K562 (cell line): ENCODE data around the gene FN3KRP. TPM values are rescaled to one million over a fixed set of nuclear protein-coding genes. Genes with fewer than 3 reads are reported as not detected.

Experiments
- microRNA-seq: library from miRNA; unstranded; fragments of <30 nt; microRNA quantifications from one replicate; pipeline ENCODE4, GENCODE V29; 2018; ENCODE audit warnings: borderline microRNAs expressed
- polyA plus RNA-seq, 8 experiments: library from polyadenylated mRNA; depleted of rRNA in 4 of 8; stranded (reverse) in 5 of 8; unstranded in 3 of 8; fragments of >200 nt; fragmentation: Nextera tagmentation in 2 of 8; fragmentation: Illumina TruSeq in 1 of 8; extraction: Ambion mirVana in 2 of 8; extraction: Trizol in 1 of 8; gene quantifications; 2 replicates each; pipeline versions ENCODE4 v1.2.1 to v1.2.3, GENCODE V29; 2011 to 2014; ENCODE audit warnings: inconsistent platforms in 1 of 8, missing spikeins in 1 of 8
- small RNA-seq: library from RNA; depleted of rRNA; stranded (forward); fragments of <200 nt; gene quantifications from one replicate; pipeline ENCODE3, GENCODE V24; 2014
- total RNA-seq, 7 experiments: library from RNA; depleted of rRNA in 6 of 7; stranded (reverse); fragments of >200 nt in 6 of 7; fragmentation: Illumina TruSeq in 2 of 7; extraction: Trizol in 2 of 7; gene quantifications; 2 replicates each; pipeline versions ENCODE4 v1.2.1 to v1.2.3, GENCODE V29; 2011 to 2021; ENCODE audit warnings: low replicate concordance in 1 of 7

The FN3KRP gene
- total and polyA plus RNA-seq, 9 of the 15 experiments (the other 6 are each of a cell fraction or from before 2014, with no cell fraction given): 2.0 to 32.1 (median 24.9) TPM

Small RNA genes lying within 50 kb of the gene (microRNA-seq; reads per million reads assigned to microRNA genes)
- 1.2 reads per million, percentile 13 among the genes with 10 or more reads in this experiment for gene MIR4525

Small RNA genes lying within 50 kb of the gene (small RNA-seq; reads per million reads assigned to genes)
- gene MIR4525: not detected

Other genes starting within 250 kb of the FN3KRP start
- gene FOXK2, start 197.0 kb upstream of the FN3KRP start, total RNA-seq (2014; rRNA removed): 41.5 and 56.9 TPM in 2 replicates
- gene FOXK2, start 197.0 kb upstream of the FN3KRP start, total RNA-seq (2014; rRNA removed; fragmentation: Illumina TruSeq; extraction: Trizol): 41.2 and 44.1 TPM in 2 replicates
- 52.0 and 52.4 TPM in 2 replicates for gene FOXK2, start 197.0 kb upstream of the FN3KRP start, total RNA-seq (2015; rRNA removed; fragmentation: Illumina TruSeq; extraction: Trizol)
- gene FOXK2, start 197.0 kb upstream of the FN3KRP start, total RNA-seq (2021): 86.0 and 93.2 TPM in 2 replicates
- 47.2 and 52.2 TPM in 2 replicates for gene FOXK2, start 197.0 kb upstream of the FN3KRP start, polyA plus RNA-seq (2011; rRNA removed)
- gene FOXK2, start 197.0 kb upstream of the FN3KRP start, polyA plus RNA-seq (2014; fragmentation: Illumina TruSeq; extraction: Trizol): 56.1 and 65.8 TPM in 2 replicates
- gene FOXK2, start 197.0 kb upstream of the FN3KRP start, polyA plus RNA-seq (2014; fragmentation: Nextera tagmentation; extraction: Ambion mirVana): 1 to 10 TPM; 3.0 to 4.2 TPM
- gene FOXK2, start 197.0 kb upstream of the FN3KRP start, polyA plus RNA-seq (2014; rRNA removed): 39.6 and 41.9 TPM in 2 replicates
- gene WDR45B, start 68.3 kb upstream of the FN3KRP start, total RNA-seq (2014; rRNA removed): 30.6 and 36.8 TPM in 2 replicates
- gene WDR45B, start 68.3 kb upstream of the FN3KRP start, total RNA-seq (2014; rRNA removed; fragmentation: Illumina TruSeq; extraction: Trizol): 27.9 and 30.0 TPM in 2 replicates
- gene WDR45B, start 68.3 kb upstream of the FN3KRP start, total RNA-seq (2015; rRNA removed; fragmentation: Illumina TruSeq; extraction: Trizol): 35.2 and 35.9 TPM in 2 replicates
- 35.8 and 38.3 TPM in 2 replicates for gene WDR45B, start 68.3 kb upstream of the FN3KRP start, total RNA-seq (2021)
- gene WDR45B, start 68.3 kb upstream of the FN3KRP start, polyA plus RNA-seq (2011; rRNA removed): 74.4 and 75.8 TPM in 2 replicates
- gene WDR45B, start 68.3 kb upstream of the FN3KRP start, polyA plus RNA-seq (2014; fragmentation: Illumina TruSeq; extraction: Trizol): 39.2 and 40.0 TPM in 2 replicates
- 1 to 10 TPM in 1 of 2 experiments, under 1 TPM in 1; 0.72 to 1.9 TPM for gene WDR45B, start 68.3 kb upstream of the FN3KRP start, polyA plus RNA-seq (2014; fragmentation: Nextera tagmentation; extraction: Ambion mirVana)
- 43.1 and 46.1 TPM in 2 replicates for gene WDR45B, start 68.3 kb upstream of the FN3KRP start, polyA plus RNA-seq (2014; rRNA removed)
- gene RAB40B, start 18.0 kb upstream of the FN3KRP start, total RNA-seq (2014; rRNA removed): 2.0 and 6.2 TPM in 2 replicates
- 0.99 and 1.1 TPM in 2 replicates for gene RAB40B, start 18.0 kb upstream of the FN3KRP start, total RNA-seq (2014; rRNA removed; fragmentation: Illumina TruSeq; extraction: Trizol)
- 0.64 and 1.2 TPM in 2 replicates for gene RAB40B, start 18.0 kb upstream of the FN3KRP start, total RNA-seq (2015; rRNA removed; fragmentation: Illumina TruSeq; extraction: Trizol)
- 3.6 and 3.8 TPM in 2 replicates for gene RAB40B, start 18.0 kb upstream of the FN3KRP start, total RNA-seq (2021)
- 2.5 and 2.7 TPM in 2 replicates for gene RAB40B, start 18.0 kb upstream of the FN3KRP start, polyA plus RNA-seq (2011; rRNA removed)
- 1.4 and 3.2 TPM in 2 replicates for gene RAB40B, start 18.0 kb upstream of the FN3KRP start, polyA plus RNA-seq (2014; fragmentation: Illumina TruSeq; extraction: Trizol)
- gene RAB40B, start 18.0 kb upstream of the FN3KRP start, polyA plus RNA-seq (2014; fragmentation: Nextera tagmentation; extraction: Ambion mirVana): under 1 TPM; 0.13 to 0.38 TPM
- gene RAB40B, start 18.0 kb upstream of the FN3KRP start, polyA plus RNA-seq (2014; rRNA removed): 3.2 and 4.6 TPM in 2 replicates
- 6.3 and 6.6 TPM in 2 replicates for gene FN3K, start 18.9 kb downstream of the FN3KRP start, total RNA-seq (2014; rRNA removed)
- 1.3 and 1.4 TPM in 2 replicates for gene FN3K, start 18.9 kb downstream of the FN3KRP start, total RNA-seq (2014; rRNA removed; fragmentation: Illumina TruSeq; extraction: Trizol)
- 3.6 TPM in 2 replicates for gene FN3K, start 18.9 kb downstream of the FN3KRP start, total RNA-seq (2015; rRNA removed; fragmentation: Illumina TruSeq; extraction: Trizol)
- gene FN3K, start 18.9 kb downstream of the FN3KRP start, total RNA-seq (2021): 20.0 and 22.7 TPM in 2 replicates
- gene FN3K, start 18.9 kb downstream of the FN3KRP start, polyA plus RNA-seq (2011; rRNA removed): 3.8 and 6.1 TPM in 2 replicates
- 8.6 and 10.6 TPM in 2 replicates for gene FN3K, start 18.9 kb downstream of the FN3KRP start, polyA plus RNA-seq (2014; fragmentation: Illumina TruSeq; extraction: Trizol)
- gene FN3K, start 18.9 kb downstream of the FN3KRP start, polyA plus RNA-seq (2014; fragmentation: Nextera tagmentation; extraction: Ambion mirVana): under 1 TPM; 0.08 to 0.11 TPM
- gene FN3K, start 18.9 kb downstream of the FN3KRP start, polyA plus RNA-seq (2014; rRNA removed): 7.9 and 10.0 TPM in 2 replicates
- gene TBCD, start 35.4 kb downstream of the FN3KRP start, total RNA-seq (2014; rRNA removed): 29.8 and 47.3 TPM in 2 replicates
- gene TBCD, start 35.4 kb downstream of the FN3KRP start, total RNA-seq (2014; rRNA removed; fragmentation: Illumina TruSeq; extraction: Trizol): 18.7 and 23.6 TPM in 2 replicates
- gene TBCD, start 35.4 kb downstream of the FN3KRP start, total RNA-seq (2015; rRNA removed; fragmentation: Illumina TruSeq; extraction: Trizol): 26.0 and 27.1 TPM in 2 replicates
- 98.3 and 98.5 TPM in 2 replicates for gene TBCD, start 35.4 kb downstream of the FN3KRP start, total RNA-seq (2021)
- gene TBCD, start 35.4 kb downstream of the FN3KRP start, polyA plus RNA-seq (2011; rRNA removed): 28.0 and 45.4 TPM in 2 replicates
- 36.5 and 40.9 TPM in 2 replicates for gene TBCD, start 35.4 kb downstream of the FN3KRP start, polyA plus RNA-seq (2014; fragmentation: Illumina TruSeq; extraction: Trizol)
- 10 to 100 TPM in 1 of 2 experiments, 1 to 10 TPM in 1; 8.9 to 20.2 TPM for gene TBCD, start 35.4 kb downstream of the FN3KRP start, polyA plus RNA-seq (2014; fragmentation: Nextera tagmentation; extraction: Ambion mirVana)
- gene TBCD, start 35.4 kb downstream of the FN3KRP start, polyA plus RNA-seq (2014; rRNA removed): 42.3 and 50.3 TPM in 2 replicates
- gene ZNF750, start 123.3 kb downstream of the FN3KRP start, total RNA-seq (2014; rRNA removed): not detected in 2 replicates
- not detected in 2 replicates for gene ZNF750, start 123.3 kb downstream of the FN3KRP start, total RNA-seq (2014; rRNA removed; fragmentation: Illumina TruSeq; extraction: Trizol)
- gene ZNF750, start 123.3 kb downstream of the FN3KRP start, total RNA-seq (2015; rRNA removed; fragmentation: Illumina TruSeq; extraction: Trizol): not detected in 2 replicates
- not detected in 2 replicates for gene ZNF750, start 123.3 kb downstream of the FN3KRP start, total RNA-seq (2021)
- gene ZNF750, start 123.3 kb downstream of the FN3KRP start, polyA plus RNA-seq (2011; rRNA removed): not detected in 2 replicates
- gene ZNF750, start 123.3 kb downstream of the FN3KRP start, polyA plus RNA-seq (2014; fragmentation: Illumina TruSeq; extraction: Trizol): not detected in 2 replicates
- gene ZNF750, start 123.3 kb downstream of the FN3KRP start, polyA plus RNA-seq (2014; fragmentation: Nextera tagmentation; extraction: Ambion mirVana): not detected
- gene ZNF750, start 123.3 kb downstream of the FN3KRP start, polyA plus RNA-seq (2014; rRNA removed): not detected in 2 replicates